ENCODE measurements around the gene COPG1. TPM values are rescaled to one million over a fixed set of nuclear protein-coding genes. Genes with fewer than 3 reads are reported as not detected.

Gene COPG1
- total RNA-seq, 1 donor from 2014 or later, result 65.4 TPM

DNA sequence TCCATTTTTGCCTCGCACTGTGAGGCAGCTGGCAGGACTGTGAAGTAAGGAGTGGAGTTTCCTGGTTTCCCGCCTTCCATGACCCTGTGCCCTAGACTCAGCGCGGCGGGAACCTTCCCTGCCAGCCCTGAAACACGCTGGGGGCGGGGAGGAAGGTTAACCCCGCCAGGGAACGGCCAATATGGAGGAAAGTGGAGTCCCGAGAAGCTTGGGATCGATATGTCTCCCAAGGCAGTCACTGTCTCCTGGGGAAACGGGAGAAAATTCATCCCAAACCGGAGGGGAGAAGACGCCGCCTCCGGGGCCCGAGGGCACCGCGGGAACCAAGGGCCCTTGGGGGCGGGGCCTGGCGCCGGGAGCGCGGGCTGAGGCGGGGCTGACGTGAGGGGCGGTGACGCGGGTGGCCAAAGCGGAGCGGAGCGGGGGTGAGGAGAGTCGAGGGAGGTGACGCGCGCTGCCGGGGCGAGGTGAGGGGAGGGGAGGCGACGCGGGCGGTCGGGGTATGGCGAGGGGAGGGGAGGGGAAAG lies 29.1 kb downstream of the COPG1 start, which contains the start of gene HMCES:
HMCES (plus strand) TSS at position 432 of the 527 bp plus-strand sequence. CDS start 863 bp downstream, outside the sequence.
- peaks cover 22% of the 10 kb centered on the region for H3K79me2 ChIP-seq (ENCODE audit: low read depth)
- peak within 1 kb of the TSS; percentile 66 for H3K9ac ChIP-seq
- TF ChIP-seq EZH2phosphoT487 (IDR thresholded peaks at IDR 0.05) (no peak), EZH2 (IDR thresholded peaks at IDR 0.05) (no peak)
- TF ChIP-seq, protein P1, sequence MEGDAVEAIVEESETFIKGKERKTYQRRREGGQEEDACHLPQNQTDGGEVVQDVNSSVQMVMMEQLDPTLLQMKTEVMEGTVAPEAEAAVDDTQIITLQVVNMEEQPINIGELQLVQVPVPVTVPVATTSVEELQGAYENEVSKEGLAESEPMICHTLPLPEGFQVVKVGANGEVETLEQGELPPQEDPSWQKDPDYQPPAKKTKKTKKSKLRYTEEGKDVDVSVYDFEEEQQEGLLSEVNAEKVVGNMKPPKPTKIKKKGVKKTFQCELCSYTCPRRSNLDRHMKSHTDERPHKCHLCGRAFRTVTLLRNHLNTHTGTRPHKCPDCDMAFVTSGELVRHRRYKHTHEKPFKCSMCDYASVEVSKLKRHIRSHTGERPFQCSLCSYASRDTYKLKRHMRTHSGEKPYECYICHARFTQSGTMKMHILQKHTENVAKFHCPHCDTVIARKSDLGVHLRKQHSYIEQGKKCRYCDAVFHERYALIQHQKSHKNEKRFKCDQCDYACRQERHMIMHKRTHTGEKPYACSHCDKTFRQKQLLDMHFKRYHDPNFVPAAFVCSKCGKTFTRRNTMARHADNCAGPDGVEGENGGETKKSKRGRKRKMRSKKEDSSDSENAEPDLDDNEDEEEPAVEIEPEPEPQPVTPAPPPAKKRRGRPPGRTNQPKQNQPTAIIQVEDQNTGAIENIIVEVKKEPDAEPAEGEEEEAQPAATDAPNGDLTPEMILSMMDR (IDR thresholded peaks at IDR 0.05), result no peak
- H2AFZ ChIP-seq (replicated peaks), result peak within 1 kb of the TSS; percentile 89
- peaks cover 26% of the 10 kb centered on the region for H3F3A ChIP-seq (ENCODE audit: low read depth)
- H3K36me3 Mint-ChIP-seq, result peaks cover 16% of the 10 kb centered on the region
- H3K27me3 ChIP-seq, result no peaks in the 10 kb centered on the region
- H3K4me3 ChIP-seq, result peak within 1 kb of the TSS; percentile 77
- peak within 1 kb of the TSS; percentile 98 for H3K4me3 Mint-ChIP-seq
- peaks cover 23% of the 10 kb centered on the region for H3K4me1 Mint-ChIP-seq
- H3K4me2 ChIP-seq, result peak within 1 kb of the TSS; percentile 75
- H3K27ac Mint-ChIP-seq, result peak within 1 kb of the TSS; percentile 99
- peak; percentile 97 for DNase-seq (ENCODE audit: low spot score)
- H3K36me3 ChIP-seq, result no peaks in the 10 kb centered on the region
- H3K27me3 Mint-ChIP-seq (ENCODE audit: insufficient read depth, low read depth), result peaks cover 5% of the 10 kb centered on the region
- H3K27ac ChIP-seq, result peak within 1 kb of the TSS; percentile 79
- H3K4me1 ChIP-seq, result peaks cover 7% of the 10 kb centered on the region
- H4K20me1 ChIP-seq (ENCODE audit: low read depth), result peaks cover 3% of the 10 kb centered on the region
- no peaks in the 10 kb centered on the region for H3K9me3 ChIP-seq (ENCODE audit: low read depth)
- H3K9me3 Mint-ChIP-seq, result no peaks in the 10 kb centered on the region

GRCh38 chr3:129278966-129279906 lies 29.8 kb downstream of the COPG1 start:
- peaks cover 26% of the 10 kb centered on the region for H3F3A ChIP-seq (ENCODE audit: low read depth)
- no peaks in the 10 kb centered on the region for H3K9me3 ChIP-seq (ENCODE audit: low read depth)
- peak overlapping the region; percentile 75 for H3K4me2 ChIP-seq
- peak; percentile 72 for DNase-seq (ENCODE audit: low spot score)
- H3K4me3 Mint-ChIP-seq, result peak overlapping the region; percentile 98
- peak overlapping the region; percentile 89 for H2AFZ ChIP-seq (replicated peaks)
- H4K20me1 ChIP-seq (ENCODE audit: low read depth), result peaks cover 3% of the 10 kb centered on the region
- no peaks in the 10 kb centered on the region for H3K27me3 ChIP-seq
- peaks cover 7% of the 10 kb centered on the region for H3K4me1 ChIP-seq
- H3K4me3 ChIP-seq, result peak overlapping the region; percentile 77
- H3K36me3 Mint-ChIP-seq, result peaks cover 13% of the 10 kb centered on the region
- H3K27me3 Mint-ChIP-seq (ENCODE audit: insufficient read depth, low read depth), result peaks cover 5% of the 10 kb centered on the region
- no peaks in the 10 kb centered on the region for H3K36me3 ChIP-seq
- peak overlapping the region; percentile 69 for H3K27ac ChIP-seq
- TF ChIP-seq, protein P1 (IDR thresholded peaks at IDR 0.05), result no peak
- no peak for TF ChIP-seq EZH2 (IDR thresholded peaks at IDR 0.05)
- no peak for TF ChIP-seq EZH2phosphoT487 (IDR thresholded peaks at IDR 0.05)
- H3K9me3 Mint-ChIP-seq, result no peaks in the 10 kb centered on the region
- H3K9ac ChIP-seq, result peak overlapping the region; percentile 66
- peaks cover 23% of the 10 kb centered on the region for H3K4me1 Mint-ChIP-seq
- peaks cover 22% of the 10 kb centered on the region for H3K79me2 ChIP-seq (ENCODE audit: low read depth)
- H3K27ac Mint-ChIP-seq, result peak overlapping the region; percentile 87

DNA sequence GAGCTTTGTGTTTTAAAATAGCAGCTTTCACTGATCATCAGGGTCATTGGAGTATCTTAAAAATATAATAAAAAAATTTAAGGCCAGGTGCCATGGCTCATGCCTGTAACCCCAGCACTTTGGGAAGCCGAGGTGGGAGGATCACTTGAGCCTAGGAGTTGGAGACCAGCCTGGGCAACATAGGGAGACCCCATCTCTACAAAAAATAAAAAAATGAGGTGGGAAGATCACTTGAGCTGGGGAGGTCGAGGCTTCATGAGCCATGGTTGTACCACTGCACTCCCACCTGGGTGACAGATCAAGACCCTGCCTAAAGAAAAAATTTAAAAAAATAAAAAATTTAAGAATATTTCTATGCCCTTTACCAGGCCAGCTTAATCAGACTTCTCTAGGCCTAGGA lies 30.8 kb downstream of the COPG1 start:
- peaks cover 23% of the 10 kb centered on the region for H3K4me1 Mint-ChIP-seq
- no peak for DNase-seq (ENCODE audit: low spot score)
- peak overlapping the region; percentile 98 for H3K4me3 Mint-ChIP-seq
- no peak overlapping the region for H2AFZ ChIP-seq (replicated peaks)
- H4K20me1 ChIP-seq (ENCODE audit: low read depth), result peaks cover 3% of the 10 kb centered on the region
- H3K27me3 ChIP-seq, result no peaks in the 10 kb centered on the region
- peaks cover 26% of the 10 kb centered on the region for H3F3A ChIP-seq (ENCODE audit: low read depth)
- H3K36me3 Mint-ChIP-seq, result peaks cover 11% of the 10 kb centered on the region
- H3K9me3 ChIP-seq (ENCODE audit: low read depth), result no peaks in the 10 kb centered on the region
- no peak overlapping the region for H3K9ac ChIP-seq
- no peak overlapping the region for H3K27ac ChIP-seq
- H3K4me2 ChIP-seq, result peak overlapping the region; percentile 75
- H3K27ac Mint-ChIP-seq, result no peak overlapping the region
- H3K36me3 ChIP-seq, result no peaks in the 10 kb centered on the region
- peaks cover 5% of the 10 kb centered on the region for H3K27me3 Mint-ChIP-seq (ENCODE audit: insufficient read depth, low read depth)
- H3K79me2 ChIP-seq (ENCODE audit: low read depth), result peaks cover 22% of the 10 kb centered on the region
- peak overlapping the region; percentile 77 for H3K4me3 ChIP-seq
- H3K4me1 ChIP-seq, result peaks cover 7% of the 10 kb centered on the region
- H3K9me3 Mint-ChIP-seq, result no peaks in the 10 kb centered on the region
- TF ChIP-seq EZH2phosphoT487 (IDR thresholded peaks at IDR 0.05) (no peak), EZH2 (IDR thresholded peaks at IDR 0.05) (no peak)
- TF ChIP-seq, protein P1 (IDR thresholded peaks at IDR 0.05), result no peak

All from neural progenitor cell (in vitro differentiated cells).